Gastroesophageal sphincter (tissue), 3 donors: ENCODE results near the gene BAD.

Source experiments
- CTCF ChIP-seq, 4 experiments: fragments of 200-600 bp in 2 of 4; fragments of 450-650 bp in 2 of 4; sonication (generic) in 1 of 4; IDR thresholded peaks; one replicate each; pipeline ENCODE4 v1.5.1; 2017 to 2019; ENCODE audit warnings: antibody characterized with exemption in 4 of 4, mild to moderate bottlenecking in 2 of 4, moderate library complexity in 2 of 4
- EP300 ChIP-seq: sonication (generic); formaldehyde crosslinking; IDR thresholded peaks from one replicate; pipeline ENCODE4 v1.6.1; 2017; ENCODE audit warnings: antibody characterized with exemption, mild to moderate bottlenecking
- POLR2A ChIP-seq, 2 donors: fragments of 450-650 bp; IDR thresholded peaks; one replicate each; pipeline ENCODE4 v1.6.1; 2017; ENCODE audit warnings: antibody characterized with exemption in 2 of 2, mild to moderate bottlenecking in 2 of 2, moderate library complexity in 1 of 2
- POLR2AphosphoS5 ChIP-seq: sonication (generic); formaldehyde crosslinking; IDR thresholded peaks from one replicate; pipeline ENCODE4 v1.6.1; 2017; ENCODE audit warnings: antibody characterized with exemption

GRCh38 chr11:64230171-64230984, 54.1 kb downstream of the BAD start, which contains the start of gene DNAJC4:
- TF ChIP-seq EP300 = no peak
- TF ChIP-seq CTCF (IDR thresholded peaks at IDR 0.05) = no peak
- TF ChIP-seq POLR2AphosphoS5 = peak; percentile 70
- peak; percentile 30 to 49 for TF ChIP-seq POLR2A (IDR thresholded peaks at IDR 0.05)
